ENCODE results near the gene SERPING1.

GRCh38 chr11:57614234-57614772, 16.8 kb downstream of the SERPING1 start:
- no peak for TF ChIP-seq CTCF (IDR thresholded peaks at IDR 0.05; ENCODE audit: extremely low read depth in 1 of 2, insufficient read depth in 1 of 2, low read depth in 1 of 2, low read length in 2 of 2)
- TF ChIP-seq POLR2A (IDR thresholded peaks at IDR 0.05; ENCODE audit: low read depth, low read length), result no peak
- TF ChIP-seq FOS (IDR thresholded peaks at IDR 0.05; ENCODE audit: borderline replicate concordance, insufficient read depth, low read length), result no peak
- no peak for TF ChIP-seq MAX (IDR thresholded peaks at IDR 0.05; ENCODE audit: insufficient read depth, insufficient read length)
- no peak for TF ChIP-seq EZH2 (IDR thresholded peaks at IDR 0.05; ENCODE audit: borderline replicate concordance, low read depth, low read length, severe bottlenecking)

Data from endothelial cell of umbilical vein (primary cell).